GM19463 (cell line): ENCODE data around the gene COA8.

Experiments
- ATAC-seq: cut with Tn5 transposase; IDR thresholded peaks from one replicate; pipeline ENCODE4 v1.9.1; 2021; ENCODE audit warnings: mild to moderate bottlenecking, moderate library complexity; ENCODE audit not compliant: unreplicated experiment

The COA8 gene

GRCh38 chr14:103619057-103619456, 56.3 kb downstream of the COA8 start:
- ATAC-seq, result no peak

DNA sequence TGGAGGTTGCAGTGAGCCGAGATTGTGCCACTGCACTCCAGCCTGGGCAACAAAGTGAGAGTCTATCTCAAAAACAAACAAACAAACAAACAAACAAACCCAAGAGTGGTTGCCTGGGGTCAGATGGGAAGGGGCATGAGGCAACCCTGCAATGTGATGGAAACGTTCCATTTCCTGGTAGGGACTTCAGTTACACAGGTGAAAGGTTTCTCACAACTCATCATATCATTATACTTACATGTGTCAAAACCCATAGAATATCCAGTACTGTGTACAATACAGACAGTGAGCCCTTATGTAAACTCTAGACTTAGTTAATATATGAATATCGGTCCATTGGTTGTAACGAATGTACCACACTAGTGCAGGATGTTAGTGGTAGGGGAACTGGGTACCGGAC, 59.1 kb downstream of the COA8 start:
- no peak for ATAC-seq

DNA sequence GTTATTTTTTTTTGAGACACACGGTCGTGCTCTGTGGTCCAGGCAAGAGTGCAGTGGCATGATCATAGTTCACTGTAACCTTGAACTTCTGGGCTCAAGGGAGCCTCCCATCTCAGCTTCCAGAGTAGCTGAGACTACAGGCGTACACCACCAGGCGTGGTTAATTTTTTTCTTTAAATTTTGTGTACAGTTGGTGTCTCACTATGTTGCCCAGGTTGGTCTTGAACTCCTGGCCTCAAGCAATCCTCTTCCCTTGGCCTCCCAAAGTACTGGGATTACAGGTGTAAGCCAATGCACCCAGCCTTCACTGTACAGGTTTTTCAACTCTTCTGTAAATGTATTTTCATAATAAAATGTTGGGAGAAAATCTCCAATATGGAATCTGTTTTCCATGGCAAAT, 60.5 kb downstream of the COA8 start:
- no peak for ATAC-seq

GRCh38 chr14:103623883-103624482, 61.2 kb downstream of the COA8 start:
- no peak for ATAC-seq

DNA sequence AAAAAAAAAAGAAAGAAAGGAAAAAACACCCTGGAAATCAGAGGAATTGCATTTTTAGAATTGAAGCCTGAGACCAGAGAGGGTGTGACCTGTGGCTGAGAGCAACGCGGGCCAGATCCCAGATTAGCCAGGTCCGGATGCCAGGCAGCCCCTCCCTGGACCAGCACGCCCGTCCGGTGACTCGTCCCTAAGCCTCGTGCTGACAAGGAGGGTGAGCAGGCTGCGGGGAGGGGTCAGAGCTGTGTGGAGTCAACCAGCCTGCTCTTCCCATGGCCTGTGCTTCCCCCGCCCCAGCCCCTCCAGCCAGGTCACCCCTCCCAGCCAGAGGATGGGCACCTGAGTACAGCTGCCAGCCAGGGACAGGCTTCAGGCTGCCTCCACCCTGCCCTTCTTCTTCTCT, 62.1 kb downstream of the COA8 start:
- ATAC-seq, result no peak

- no peak for ATAC-seq
Observed at GRCh38 chr14:103625356-103626095, 62.8 kb downstream of the COA8 start.

- no peak for ATAC-seq
Observed at GRCh38 chr14:103626146-103626850, 63.5 kb downstream of the COA8 start.

GRCh38 chr14:103627073-103628025, 64.6 kb downstream of the COA8 start:
- no peak for ATAC-seq

- ATAC-seq, result no peak
Observed at GRCh38 chr14:103628221-103628683, 65.5 kb downstream of the COA8 start.

- peak; percentile 45 for ATAC-seq
Observed at GRCh38 chr14:103628684-103629502, 66.1 kb downstream of the COA8 start, which contains the start of gene KLC1. Gene KLC1 (plus strand): TSS chr14:103629211. CDS start chr14:103654565, 25,354 bp downstream.

DNA sequence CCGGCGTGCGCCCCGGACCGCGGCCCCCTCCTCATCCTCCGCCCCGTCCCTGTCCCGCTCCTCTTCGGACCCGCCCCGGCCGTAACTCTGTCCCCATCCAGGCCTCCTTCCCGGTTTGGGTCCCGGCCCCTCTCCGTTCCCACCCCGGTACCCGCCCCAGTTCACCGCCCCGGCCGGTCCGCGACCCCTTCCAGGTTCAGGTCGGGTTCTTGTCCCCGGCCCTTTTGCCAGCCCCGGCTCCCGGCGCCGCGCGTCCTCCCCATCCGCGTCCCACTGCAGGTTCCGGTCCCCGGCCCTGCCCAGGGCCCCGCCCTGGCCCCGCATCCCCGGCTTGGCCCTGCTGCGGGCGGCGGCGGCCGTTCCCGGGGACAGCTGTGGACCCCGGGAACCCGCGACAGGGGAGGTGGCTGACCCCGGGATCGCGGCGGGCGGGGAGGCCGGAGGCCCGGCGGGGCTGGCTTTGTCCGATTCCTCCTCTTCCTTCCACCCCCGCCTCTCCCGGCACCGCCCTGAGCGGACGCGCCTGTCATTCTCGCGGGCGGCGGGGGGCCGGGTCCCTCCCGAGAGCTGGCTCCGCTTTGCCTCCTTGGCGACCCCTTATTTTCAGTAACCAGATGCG, 66.9 kb downstream of the COA8 start:
- peak; percentile 25 for ATAC-seq

DNA sequence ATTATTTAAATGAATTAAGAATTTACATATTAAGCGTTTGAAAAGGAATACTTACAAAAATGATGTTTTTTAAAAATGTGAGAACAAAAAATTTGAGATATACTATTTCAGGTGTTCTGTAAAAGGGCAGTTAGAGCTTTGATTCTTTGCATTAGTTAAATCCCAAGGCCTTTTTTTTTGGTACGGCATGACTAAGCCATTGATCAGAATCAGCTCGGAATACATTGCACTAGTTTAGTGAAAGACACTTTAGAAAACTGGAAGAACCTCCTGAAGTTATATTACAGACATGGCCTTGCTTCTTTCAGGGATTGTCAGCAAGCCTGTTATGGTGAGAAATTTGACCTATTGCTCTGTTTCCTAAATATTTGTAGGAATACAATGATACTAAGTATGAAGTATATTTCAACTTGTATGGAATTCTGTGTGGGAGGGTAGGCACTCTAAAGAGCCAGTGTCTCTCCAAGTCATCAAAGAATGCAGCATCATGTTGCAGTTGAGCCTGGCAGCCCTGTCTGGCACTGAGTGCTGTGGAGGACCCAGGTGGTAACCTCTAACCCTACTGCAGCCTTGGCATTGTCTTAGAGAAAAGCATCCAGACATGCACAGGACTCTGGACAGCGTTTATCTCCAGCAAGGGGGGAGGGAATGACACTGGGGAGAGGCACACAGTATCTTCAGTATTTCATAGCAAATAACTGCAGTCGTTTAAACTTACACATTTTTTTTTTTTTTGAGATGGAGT, 67.8 kb downstream of the COA8 start:
- ATAC-seq, result no peak

- no peak for ATAC-seq
Observed at GRCh38 chr14:103633391-103633790, 70.6 kb downstream of the COA8 start.

- ATAC-seq, result no peak
Observed at GRCh38 chr14:103634156-103634555, 71.4 kb downstream of the COA8 start.

DNA sequence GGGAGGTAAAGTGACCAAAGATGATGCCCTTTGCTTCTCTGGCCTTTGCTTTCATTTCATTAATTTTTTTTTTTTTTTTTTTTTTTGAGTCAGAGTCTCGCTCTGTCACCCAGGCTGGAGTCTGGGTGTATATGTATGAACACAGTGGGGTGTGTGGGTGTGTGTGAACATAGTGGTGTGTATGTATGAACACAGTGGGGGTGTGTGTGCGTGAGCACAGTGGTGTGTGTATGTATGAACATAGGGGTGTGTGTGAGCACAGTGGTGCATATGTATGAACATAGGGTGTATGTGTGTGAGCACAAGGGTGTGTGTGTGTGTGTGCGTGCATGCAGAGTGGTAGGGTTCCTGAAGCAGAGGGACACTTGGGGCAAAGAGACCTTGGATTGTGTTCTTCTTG, 75.8 kb downstream of the COA8 start:
- ATAC-seq, result no peak
